ENCODE data around the gene NAALADL2.

Gene NAALADL2

DNA sequence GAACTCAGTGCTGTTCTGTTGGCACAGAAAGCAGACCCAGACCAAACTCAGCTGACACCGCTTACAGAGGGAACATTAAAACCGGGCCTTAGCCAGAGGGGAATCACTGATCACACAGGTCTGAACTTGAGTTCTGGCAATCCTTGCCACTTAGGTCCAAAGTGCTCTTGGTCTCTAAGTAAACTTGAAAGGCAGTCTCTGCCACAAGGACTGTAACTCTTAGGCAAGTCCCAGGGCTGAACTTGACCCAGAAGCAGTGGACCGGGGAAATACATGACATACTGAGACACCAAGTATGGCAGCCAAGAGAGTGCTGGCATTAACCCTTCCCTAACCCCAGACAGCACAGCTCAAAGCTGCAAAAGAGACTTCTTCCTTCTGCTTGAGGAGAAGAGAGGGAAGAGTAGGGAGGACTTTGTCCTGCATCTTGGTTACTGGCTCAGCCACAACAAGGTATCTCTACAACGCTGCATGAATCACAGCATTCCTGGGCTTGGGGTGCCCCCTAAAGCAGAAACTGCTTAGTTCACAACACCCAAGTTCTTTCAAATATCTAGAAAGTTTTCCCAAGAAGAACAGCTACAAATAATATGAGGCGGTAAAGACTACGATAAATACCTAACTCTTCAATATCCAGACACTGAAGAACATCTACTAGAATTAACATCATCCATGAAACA lies 32.5 kb downstream of the NAALADL2 start:
- DNase-seq: no peak

DNA sequence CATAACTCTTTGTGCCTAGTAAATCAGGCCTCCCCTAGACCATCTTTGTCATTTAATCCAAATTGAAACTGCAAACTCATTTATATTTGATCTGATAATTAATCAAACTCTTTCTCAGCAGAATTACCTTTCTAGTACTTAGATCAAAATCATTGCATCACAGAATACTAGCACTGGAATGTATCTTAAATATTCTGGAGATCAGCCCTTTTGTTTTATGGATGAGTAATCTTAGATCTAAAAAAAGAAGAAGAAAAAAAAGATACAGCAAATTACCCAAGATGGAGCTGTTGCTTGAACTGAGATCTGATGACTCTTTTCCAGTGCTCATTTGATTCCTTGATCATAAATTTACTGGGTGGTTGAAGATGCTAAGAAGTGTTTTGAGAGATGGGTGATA lies 47.9 kb downstream of the NAALADL2 start:
- DNase-seq: no peak

DNA sequence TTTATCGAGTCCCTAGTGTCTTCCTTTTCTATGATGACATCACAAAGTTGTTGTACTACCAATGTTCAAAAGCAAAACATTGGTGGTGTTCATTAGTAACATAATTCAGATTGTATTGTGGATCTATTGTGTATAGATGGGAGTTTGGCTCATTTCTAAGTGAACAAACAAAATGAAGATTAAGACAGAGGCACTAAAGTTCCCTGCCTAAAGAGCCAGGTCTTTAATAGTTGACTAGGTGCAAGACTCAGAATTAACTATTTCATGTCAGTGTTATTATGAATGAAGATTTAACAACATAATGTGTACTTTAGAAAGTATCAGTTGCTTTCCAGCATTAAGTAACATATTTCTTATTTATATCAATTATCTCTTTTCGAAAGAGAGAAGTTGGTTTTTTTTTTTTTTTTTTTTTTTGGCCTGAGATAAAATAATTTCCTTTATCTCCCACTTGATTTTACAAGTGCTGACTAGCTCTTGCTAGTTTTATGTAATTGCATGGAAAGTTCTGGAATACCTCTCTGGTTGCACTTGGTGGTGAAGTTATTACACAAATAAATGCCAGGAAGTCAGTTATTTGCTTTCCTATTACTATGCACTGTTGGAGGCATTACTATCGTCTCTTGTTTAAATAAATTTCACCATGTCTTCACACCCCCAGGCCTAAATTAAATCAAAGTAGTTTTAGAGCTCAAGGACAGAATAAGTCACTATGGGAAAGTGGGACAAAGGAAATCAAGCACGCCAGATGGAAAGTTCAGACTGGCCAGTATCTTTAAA lies 48.7 kb downstream of the NAALADL2 start:
- DNase-seq: no peak

DNA sequence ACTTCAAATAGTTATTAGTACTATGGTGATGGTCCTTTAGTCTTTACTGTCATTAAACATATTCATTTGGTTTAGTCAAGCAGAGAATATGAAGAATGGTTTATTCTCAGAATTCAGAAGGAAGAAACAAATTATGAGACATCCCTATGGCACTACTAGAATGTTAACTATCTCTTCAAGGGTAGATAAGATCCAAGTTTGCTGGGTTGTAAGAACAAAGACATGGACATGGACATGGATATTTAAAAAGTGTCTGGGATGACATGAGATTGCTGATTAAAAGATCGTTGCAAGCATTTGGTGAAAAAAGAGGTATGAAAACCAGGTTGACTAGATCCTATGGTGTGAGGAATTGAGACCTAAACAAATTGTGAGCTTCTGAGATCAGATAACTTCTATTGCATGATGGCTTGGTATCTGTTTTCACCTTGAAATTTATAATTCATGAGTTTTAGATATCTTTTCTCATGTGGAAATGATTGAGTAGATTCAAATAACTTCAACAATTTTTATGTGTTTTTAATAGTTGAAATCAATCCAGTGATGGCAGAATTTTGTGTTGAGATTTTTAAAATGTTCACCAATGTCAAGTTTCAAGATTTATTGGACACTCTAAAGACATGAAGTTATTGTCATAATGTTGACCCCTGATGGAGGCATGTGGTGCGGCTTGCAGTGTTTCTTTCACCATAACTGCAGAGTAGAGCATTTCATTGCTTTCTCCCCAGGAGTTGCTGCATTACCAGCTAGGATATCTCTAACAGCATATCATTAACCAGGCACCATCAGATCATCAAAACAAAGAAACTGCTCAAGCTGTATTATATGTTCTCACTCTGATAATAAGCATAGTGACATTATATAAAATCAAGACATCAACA lies 72.6 kb downstream of the NAALADL2 start:
- peak; percentile 21 for DNase-seq

DNA sequence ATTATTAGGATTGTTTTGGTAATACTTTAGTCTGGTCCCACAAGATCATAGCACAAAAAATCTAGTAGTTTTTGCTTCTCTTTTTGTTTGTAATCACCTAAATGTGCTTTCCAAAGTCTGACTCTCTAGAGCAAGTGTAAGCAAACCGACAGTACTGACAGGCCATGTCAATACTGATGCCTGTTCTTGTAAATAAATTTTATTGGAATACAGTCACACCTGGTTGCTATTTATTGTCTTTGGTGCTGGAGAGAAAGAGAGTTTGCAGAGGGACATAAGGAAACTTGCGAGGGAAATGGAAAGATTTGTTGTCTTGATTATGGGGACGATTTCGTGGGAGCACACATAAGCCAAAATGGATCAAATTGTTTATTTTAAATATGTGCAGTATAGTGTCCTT lies 77.5 kb downstream of the NAALADL2 start:
- DNase-seq: no peak

DNA sequence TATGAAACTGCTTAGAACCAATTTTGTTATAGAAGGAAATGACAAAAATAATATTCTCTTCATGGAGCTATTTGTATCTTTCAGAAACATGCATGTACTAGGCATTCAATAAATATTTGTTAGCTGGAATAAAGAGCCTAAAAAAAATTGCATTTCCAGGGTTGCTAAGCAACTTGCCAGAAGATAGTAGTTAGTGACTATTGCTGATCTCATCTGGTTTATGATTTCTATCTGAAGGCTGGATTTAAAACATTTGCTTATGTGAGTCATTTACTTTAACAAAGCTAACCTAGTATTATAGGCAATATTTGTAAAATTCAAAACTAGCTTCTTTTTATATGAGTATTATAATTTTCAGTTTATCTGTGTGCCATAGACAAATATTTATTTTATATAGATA lies 78.3 kb downstream of the NAALADL2 start:
- DNase-seq: peak; percentile 39

DNA sequence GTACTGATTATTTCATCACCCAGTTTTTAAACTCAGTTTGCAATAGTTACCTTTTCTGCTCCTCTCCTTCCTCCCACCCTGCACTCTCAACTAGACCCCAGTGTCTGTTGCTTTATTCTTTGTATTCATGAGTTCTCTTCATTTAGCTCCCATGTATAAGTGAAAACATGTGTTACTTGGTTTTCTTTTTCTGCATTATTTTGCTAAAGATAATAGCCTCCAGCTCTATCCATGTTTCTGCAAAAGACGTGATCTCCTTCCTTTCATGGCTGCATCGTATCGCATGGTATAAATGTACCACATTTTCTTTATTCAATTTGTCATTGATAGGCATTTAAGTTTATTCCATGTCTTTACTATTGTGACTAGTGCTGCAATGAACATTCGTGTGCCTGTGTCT lies 79.0 kb downstream of the NAALADL2 start:
- no peak for DNase-seq

DNA sequence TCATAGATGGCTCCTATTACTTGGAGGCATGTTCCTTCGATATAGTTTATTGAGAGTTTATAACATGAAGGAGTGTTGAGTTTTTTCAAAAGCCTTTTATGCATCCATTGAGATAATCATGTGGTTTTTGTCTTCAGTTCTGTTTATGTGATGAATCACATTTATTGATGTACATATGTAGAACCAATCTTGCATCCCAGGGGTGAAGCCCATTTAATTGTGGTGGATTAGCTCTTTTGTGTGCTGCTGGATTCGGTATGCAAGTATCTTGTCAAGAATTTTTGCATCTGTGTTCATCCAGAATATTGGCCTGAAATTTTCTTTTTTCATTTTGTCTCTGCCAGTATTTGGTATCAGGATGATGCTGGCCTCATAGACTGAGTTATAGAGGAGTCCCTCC lies 81.0 kb downstream of the NAALADL2 start:
- DNase-seq: no peak

DNA sequence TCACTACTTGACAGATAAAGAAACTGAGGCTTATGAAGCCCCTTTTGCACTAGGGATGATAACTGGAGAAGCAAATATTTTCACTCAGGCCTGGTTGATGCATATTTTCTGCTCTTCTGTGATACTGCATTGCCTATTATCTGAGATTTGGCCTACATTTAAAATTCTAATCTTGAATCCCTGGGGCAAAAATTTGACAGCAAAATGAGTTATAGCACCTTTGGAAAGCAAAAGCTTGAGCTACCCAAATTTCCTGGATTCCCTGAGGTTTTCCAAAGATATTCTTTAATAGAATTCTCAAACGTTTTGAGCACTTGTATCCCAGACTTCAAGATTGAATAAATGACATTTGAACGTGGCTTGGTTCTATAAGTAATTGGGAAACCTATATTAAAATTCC lies 86.1 kb downstream of the NAALADL2 start:
- DNase-seq: no peak

DNA sequence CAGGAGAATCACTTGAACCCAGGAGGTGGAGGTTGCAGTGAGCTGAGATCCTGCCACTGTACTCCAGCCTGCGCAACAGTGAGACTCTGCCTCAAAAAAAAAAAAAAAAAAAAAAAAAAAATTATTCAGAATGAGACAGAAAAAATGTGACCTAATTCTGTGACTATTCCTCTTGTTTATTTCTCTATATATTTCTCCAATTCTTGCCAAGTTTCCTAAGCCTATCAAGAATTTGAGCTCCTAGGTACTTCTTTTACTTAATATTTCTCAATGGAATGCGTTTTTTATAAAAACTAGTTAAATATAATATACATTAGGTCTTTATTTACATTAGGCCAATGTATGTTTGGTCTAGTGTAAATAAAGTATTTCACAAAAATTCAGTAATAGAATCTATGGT lies 86.8 kb downstream of the NAALADL2 start:
- DNase-seq: no peak

DNA sequence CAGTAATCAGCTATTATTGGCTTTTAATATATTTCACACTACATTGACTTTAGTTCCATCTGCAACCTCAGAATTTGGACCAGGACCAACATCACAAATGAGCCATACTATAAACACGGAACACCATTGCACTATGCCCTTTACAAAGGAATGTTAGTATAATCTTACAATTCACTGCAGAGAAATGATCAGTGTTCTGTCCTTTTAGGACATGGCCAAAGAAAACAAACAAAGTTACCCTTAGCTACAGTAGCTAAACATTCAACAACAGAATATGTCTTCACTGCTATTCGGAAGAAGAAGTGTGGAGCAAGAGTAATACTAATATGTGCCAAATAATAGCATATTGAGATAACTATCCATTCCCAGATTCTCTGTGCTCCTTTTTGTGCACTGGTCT lies 90.4 kb downstream of the NAALADL2 start:
- no peak for DNase-seq

DNA sequence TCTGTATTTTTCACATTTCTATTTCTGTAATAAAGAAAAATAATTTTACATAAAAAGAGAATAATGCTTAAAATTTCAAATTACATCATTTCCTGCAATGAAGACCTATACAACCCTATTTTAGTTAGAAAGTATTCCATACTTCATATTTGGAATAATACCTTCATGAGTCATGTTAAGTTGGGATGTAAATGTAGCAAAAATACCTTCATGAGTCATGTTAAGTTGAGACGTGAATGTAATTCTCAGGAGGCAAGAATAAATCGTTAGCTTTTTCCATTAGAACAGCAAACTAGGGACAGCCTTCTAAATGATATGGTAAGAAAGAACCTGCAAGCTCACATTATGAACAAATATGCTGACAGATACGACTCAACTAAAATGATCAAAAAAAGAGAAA lies 91.9 kb downstream of the NAALADL2 start:
- no peak for DNase-seq

DNA sequence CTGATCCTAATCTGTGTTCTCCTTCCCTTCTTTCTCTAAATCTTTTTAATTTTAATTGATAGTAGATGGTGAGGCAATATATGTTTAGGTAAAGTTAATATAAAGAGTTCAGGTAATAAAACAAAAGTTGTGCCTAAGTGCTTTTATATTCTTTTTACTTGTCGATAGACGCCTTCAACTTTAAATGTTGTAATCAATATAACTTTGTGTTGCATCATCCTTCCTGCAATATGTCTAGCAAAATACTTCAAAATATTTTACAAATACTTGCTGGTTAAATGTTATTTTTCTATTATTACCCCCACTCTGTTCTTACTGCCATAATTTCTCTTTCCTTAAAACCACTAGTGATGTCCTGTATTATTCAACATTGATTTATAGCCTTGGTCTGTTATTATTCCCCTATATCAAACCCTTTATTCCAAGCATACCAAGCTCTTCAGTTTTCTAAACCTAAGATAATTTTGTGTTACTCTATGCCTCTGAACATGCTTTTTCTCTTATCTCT lies 92.4 kb downstream of the NAALADL2 start:
- DNase-seq: no peak

DNA sequence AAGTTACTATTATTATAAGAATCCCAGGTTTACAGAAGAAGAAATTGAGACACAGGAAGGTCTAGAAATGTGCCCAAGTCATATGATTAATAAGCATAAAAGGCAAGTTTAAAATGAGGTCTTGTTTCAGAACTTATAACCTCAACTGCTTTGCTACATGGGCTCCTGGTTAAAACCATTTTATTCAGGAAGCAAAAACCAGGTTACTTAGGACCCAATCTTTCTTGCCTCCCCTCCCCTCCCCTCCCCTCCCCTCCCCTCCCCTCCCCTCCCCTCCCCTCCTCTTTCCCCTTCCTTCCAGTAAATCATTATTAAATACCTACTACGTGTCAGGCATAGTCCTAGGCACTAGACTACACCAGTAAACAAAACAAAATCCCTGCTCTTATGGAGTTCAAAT lies 93.9 kb downstream of the NAALADL2 start:
- DNase-seq: no peak

DNA sequence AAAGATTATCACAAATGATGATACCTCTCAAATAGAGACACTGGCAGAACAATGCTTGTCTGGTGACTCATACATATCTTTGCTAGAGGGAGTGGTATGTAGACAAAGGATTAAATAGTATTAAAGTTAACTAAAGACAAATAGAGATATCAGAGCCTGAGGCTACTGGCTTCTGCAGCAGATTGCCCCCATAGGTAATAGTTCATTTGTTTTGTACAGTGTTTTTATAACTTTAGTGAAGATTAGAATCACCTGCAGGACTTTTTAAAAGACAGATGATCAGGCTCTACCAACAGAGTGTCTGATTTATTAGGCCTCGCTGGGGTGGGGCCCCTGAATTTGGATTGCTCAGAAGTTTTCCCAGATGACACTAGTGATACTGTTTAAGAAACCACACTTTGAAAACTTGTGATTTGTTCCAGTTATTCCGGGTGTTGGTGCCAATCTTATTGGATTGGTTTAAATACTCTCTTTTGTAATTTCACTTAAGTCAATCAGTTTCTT lies 96.4 kb downstream of the NAALADL2 start:
- DNase-seq: no peak

DNA sequence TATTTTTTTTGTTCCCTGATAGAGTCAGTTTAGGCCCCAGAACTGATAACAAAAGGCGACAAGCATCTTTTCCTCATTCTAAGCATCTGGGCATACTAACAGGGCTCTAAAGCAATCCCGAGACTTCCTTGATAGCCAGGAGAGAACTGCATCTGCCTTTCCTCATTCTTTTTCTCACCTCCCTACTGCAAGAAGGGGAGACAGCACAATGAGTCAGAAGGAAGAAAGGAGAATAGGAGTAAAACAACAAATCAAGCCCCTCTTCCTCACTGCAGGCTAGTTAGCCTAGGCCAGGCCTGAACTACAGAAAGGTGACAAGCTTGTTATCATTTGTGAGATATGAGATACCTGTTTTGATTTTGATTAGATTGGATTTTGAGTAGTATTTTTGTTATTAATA lies 97.9 kb downstream of the NAALADL2 start:
- DNase-seq: no peak

DNA sequence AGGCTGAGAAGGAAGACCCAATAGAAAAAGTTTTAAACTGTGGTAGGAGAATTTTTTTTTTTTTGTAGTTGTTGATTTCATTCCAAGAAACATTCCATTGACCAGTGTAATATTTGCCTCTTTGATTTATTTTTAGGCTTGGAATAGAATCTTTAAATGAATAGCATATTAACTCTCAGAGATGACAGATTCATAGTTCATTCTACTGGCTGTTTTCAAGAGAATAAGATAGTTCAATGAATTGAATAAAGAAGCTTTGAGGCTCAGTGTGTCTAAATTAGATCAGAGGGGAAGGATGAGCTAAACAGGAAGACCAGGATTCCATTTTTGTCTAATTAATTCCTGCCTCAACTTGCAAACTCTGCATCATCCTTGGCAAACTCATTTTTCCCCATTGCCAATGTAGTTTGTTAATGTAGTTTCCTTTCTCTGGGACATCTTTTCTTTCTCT lies 98.4 kb downstream of the NAALADL2 start:
- no peak for DNase-seq

DNA sequence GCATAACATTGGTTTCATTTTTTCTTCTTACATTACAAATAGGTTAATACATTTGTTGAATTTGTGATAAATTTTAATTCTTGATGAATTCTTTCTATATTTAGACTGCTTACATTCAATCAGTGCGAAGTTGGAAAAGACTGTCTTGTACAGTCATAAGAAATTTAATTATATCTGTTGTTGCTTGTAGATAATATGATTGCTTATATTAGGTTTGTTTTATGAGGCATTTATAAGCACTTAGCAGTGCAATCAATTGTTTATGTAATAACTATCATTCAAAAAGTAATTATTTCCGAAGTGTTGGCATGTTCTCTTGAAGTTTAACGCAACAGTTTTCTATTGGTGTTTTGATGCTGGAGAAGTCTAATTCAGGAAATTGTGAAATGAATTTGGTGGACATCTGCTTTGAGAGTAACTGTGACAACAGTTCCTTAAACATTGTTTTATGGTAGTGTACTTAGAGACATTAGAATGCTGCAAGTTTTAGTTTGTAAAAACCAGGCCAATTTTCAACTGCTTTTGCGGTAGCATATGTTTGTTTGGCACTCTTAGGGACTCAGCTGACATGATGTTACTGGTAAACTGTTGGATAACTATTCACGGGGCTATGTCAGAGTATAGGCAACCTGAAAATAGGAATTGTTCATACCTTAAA lies 99.7 kb downstream of the NAALADL2 start:
- DNase-seq: no peak

DNA sequence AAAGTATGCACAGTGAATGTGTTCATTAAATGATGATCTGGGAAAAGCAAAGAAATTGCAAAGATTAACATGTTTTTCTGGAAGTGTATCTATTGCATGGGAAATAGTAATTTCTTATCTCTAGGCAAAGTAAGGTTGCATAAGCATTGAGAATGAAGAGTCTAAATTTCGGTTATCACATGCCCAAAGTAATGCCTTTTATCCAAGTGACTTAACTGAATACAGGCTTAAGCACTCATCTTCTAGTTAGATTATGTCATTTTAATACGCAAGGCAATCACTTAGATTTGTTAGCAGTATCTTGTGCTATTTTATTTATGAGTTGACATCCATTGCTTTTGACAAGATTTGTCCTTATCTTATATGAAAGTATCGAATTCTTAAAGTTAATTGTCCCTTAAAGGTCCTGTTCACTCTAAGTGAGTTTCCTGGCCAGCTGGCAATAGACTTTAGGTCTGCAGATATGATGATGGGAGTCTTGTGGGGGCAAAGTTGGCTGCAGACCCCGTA lies 100.5 kb downstream of the NAALADL2 start:
- DNase-seq: no peak

DNA sequence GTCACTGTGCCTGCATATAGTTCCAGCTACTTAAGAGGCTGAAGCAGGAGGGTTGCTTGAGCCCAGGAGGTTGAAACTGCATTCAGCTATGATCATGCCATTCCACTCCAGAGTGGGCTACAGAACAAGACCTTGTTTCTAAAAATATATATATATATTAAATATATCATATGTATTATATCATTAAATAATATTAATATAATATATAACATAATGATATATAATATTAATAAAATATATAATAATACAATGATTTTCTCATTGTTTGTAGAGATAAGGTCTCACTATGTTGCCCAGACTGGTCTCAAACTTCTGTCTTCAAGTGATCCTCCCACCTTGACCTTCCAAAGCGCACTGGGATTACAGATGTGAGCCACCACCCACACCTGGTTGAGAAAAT lies 101.8 kb downstream of the NAALADL2 start:
- DNase-seq: no peak

DNA sequence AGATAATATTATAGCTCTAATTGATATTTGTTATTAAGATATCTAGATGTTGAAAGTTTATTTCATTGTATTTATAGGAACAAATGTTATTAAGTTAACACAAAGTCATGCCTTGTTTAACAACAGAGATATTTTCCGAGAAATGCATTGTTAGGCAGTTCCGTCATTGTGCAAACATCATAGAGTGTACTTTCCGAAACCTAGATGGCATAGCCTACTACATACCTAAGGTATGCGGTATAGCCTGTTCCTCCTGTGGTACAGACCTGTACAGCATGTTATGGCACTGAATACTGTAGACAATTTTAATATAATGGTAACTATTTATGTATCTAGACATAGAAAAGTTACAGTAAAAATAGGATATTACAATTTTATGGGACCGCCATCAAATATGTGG lies 114.3 kb downstream of the NAALADL2 start:
- no peak for DNase-seq

DNA sequence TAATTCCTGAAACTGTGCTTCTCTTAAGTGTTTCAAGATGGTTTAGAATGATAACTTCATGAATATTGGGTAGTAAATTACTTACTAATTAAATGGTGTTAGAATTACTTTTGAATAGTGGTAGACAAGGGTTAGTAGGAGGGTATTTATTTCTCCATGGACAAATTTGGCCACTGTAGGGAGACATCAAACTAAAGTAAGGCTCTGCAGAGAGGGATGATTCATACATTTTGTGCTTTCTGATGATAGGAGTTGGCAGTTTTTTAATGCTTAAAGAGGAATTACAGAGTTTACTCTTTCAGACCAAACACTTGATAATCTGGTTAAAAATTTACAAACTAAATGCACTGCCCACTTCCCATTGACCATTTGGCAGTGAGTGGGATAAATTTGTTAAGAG lies 127.6 kb downstream of the NAALADL2 start:
- no peak for DNase-seq
